ENCODE data around the gene SRSF12.
"Not testable (repeated sequence)": the region's sequence is repeated elsewhere in the genome, so short reads cannot be mapped to it uniquely, and the experiment has no call there.

SRSF12 gene

GRCh38 chr6:89071036-89071435, 46.8 kb downstream of the SRSF12 start:
- peak; percentile 79 for DNase-seq (ENCODE audit: low spot score)

GRCh38 chr6:89069536-89070163, 48.2 kb downstream of the SRSF12 start:
- DNase-seq (ENCODE audit: low spot score): no peak

DNA sequence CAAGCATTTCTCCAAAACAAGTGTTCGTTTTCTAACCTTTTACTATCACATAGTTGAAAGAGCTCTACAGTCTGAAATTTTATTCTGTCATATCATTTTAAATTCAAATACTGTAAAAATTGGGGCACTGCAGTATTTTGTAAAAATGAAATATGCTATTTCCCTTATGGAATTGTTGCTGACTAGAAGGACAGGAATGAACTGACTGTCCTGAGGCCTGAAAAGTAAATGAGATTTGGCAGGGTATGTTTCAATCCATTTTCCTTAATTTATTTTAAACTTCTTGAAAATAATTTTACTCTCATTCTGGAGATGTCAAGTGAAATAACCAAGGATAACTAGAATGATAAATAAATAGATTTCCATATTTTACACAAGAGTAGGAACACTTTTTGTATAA, 49.2 kb downstream of the SRSF12 start:
- DNase-seq (ENCODE audit: low spot score): no peak

GRCh38 chr6:89067796-89068195, 50.1 kb downstream of the SRSF12 start:
- no peak for DNase-seq (ENCODE audit: low spot score)

GRCh38 chr6:89066940-89067646, 50.8 kb downstream of the SRSF12 start:
- DNase-seq (ENCODE audit: low spot score): no peak

DNA sequence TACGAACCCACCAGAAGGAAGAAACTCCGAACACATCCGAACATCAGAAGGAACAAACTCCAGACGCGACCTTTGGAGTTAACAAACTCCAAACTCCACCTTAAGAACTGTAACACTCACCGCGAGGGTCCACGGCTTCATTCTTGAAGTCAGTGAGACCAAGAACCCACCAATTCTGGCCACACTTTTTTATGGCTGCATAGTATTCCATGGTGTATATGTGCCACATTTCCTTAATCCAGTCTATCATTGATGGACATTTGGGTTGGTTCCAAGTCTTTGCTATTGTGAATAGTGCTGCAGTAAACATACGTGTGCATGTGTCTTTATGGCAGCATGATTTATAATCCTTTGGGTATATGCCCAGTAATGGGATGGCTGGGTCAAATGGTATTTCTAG, 51.8 kb downstream of the SRSF12 start:
- not testable (repeated sequence) for DNase-seq (ENCODE audit: low spot score)

- DNase-seq (ENCODE audit: low spot score): not testable (repeated sequence)
Observed at GRCh38 chr6:89064931-89065330, 52.9 kb downstream of the SRSF12 start.

DNA sequence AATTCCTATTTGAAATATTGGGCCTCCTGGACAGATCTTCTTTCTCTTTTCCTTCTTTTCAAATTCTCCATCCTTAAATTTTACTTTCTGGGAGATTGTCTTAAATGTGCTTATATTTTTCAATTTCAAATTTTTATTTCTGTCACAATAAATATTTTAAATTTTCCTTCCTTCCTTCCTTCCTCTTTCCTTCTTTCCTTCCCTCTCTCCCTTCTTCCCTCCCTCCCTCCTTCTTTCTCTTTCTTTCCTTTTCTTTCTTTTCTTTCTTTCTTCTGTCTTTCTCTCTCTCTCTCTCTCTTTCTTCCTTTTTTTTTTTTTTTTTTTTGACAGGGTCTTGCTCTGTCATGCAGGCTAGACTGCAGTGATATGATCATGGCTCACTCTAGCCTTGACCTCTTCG, 54.0 kb downstream of the SRSF12 start:
- no peak for DNase-seq (ENCODE audit: low spot score)

DNA sequence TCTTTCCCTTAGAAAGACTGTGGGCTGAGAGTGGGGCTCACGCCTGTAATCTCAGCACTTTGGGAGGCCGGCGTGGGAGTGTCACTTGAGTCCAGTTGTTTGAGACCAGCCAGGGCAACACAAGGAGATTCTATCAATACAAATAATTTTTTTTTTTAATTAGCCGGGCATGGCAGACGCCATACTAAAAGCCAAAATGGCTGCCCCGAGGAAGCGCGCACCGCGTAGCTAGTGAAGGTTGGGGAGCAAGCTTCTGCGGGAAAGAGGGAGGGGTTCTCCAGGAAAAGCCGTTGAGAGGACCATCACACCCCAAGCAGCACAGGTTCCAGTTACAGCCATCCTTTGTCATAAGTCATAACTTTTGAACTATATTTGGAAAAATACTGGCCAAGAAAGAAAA, 58.6 kb downstream of the SRSF12 start:
- no peak for DNase-seq (ENCODE audit: low spot score)

DNA sequence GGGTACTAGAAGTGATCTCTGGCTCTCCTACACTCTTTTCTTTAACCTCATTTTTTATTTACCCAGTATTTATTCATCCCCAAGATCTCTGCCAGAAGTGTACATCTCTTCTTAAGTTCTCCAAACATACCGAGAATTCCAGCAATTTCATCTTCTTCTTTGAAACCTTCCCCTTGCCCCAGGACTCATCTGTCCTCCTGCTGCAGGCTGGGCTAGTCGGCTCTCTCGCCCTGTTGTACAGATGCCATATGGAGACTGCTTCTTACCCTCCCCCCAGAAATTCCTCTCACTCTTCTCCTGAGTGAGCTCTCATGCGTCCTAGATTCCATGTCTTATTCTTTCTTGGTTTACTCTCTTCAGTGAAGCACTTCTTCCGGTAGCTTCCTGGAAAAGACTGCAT, 59.2 kb downstream of the SRSF12 start:
- DNase-seq (ENCODE audit: low spot score): no peak

DNA sequence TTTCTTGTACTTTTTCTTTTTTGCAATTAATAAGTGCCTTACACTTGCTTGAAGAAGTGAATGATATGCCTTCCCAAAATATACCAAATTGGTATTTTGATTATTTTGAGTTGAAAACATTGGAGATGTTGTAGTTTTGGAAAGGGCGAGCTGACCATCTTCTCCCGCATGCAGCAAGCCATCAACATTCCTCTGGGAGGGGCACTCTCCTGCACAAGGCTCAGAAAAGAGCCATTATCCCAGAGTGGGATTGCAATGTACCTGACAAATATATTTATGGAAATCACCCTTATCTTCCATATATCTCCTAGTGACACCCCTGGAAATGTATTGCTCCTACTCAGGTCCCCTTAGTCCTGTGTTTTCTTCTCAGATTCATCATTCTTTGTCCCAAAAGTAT, 60.1 kb downstream of the SRSF12 start:
- no peak for DNase-seq (ENCODE audit: low spot score)

DNA sequence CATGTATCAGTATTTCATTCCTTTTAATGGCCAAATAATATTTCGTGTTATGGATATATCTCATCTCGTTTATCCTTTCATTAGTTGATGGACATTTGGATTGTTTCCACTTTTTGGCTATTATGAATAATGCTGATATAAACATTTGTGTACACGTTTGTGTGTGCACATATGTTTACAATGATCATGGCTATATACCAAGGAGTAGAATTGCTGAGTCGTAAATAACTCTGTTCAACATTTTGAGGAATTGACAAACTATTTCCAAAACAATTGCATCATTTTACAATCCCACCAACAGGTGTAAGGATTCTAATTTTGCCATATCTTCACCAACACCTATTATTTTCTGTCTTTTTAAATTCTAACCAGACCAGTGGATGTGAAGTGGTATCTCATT, 63.7 kb downstream of the SRSF12 start:
- DNase-seq (ENCODE audit: low spot score): no peak

GRCh38 chr6:89051676-89052075, 66.2 kb downstream of the SRSF12 start:
- DNase-seq (ENCODE audit: low spot score): no peak

GRCh38 chr6:89050697-89051096, 67.2 kb downstream of the SRSF12 start:
- no peak for DNase-seq (ENCODE audit: low spot score)

DNA sequence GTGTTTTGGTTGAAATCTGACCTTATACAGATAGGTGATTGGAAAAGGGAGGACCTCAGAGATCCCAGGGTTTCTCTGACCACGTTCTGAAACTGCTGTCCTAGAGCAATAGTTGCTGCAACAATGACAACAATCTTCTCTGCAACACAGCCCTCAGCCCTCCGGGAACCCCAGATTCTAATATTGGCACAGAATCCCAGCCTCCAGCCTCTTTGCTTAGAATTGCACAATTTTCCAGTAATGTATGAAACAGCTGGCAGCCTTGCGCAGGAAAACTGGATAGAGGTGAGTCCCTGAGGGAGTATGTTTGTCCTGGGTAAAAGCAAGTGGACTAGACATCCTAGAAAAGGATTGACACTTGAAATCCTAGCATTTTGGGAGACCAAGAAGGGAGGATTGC, 67.7 kb downstream of the SRSF12 start:
- peak; percentile 33 for DNase-seq (ENCODE audit: low spot score)

GRCh38 chr6:89048985-89049384, 68.9 kb downstream of the SRSF12 start:
- no peak for DNase-seq (ENCODE audit: low spot score)

- no peak for DNase-seq (ENCODE audit: low spot score)
Observed at GRCh38 chr6:89048288-89048923, 69.5 kb downstream of the SRSF12 start.

- peak; percentile 19 for DNase-seq (ENCODE audit: low spot score)
Observed at GRCh38 chr6:89047473-89047872, 70.4 kb downstream of the SRSF12 start.
